ENCODE results near the gene JUNB. TPM values are rescaled to one million over a fixed set of nuclear protein-coding genes. Genes with fewer than 3 reads are reported as not detected.

The JUNB gene
- total and polyA plus RNA-seq, 10 of the 15 experiments (the other 5 are each of a cell fraction or from before 2014, with no cell fraction given) = 0.55 to 144 (median 68.3) TPM

DNA sequence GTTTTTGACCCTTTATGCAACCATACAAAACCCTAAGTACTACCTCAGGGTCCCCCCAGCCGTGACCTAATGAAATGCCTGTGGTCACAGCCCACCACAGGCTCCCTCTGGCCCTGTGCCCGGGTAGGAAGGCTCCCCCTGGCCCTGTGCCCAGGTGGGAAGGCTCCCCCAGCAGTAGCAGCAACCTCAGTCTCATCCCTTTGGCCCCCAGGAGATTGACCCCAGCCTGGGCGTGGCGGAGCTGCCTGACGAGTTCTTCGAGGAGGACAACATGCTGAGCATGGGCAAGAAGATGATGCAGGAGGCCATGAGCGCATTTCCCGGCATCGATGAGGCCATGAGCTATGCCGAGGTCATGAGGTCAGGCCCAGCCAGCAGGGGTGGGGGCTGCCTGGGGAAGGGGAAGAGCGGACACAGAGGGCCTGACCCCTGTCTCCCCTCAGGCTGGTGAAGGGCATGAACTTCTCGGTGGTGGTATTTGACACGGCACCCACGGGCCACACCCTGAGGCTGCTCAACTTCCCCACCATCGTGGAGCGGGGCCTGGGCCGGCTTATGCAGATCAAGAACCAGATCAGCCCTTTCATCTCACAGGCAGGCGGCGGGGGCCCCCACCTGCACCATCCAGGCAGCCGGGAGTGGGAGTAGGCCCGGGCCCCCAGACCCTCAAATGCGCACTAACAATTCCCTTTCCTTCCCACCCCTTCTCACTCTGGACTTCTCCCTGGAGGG lies 46.0 kb upstream of the JUNB start:
- H3K36me3 ChIP-seq (ENCODE audit: control insufficient read depth in 2 of 2, insufficient read depth in 2 of 2, low read length in 1 of 2) = peaks cover 0 to 8% of the 10 kb centered on the region in 2 experiments; a peak in 2 of 4 replicates
- intact Hi-C loops (cut with micrococcal nuclease; ENCODE audit: unreplicated experiment) (no loop called here), in situ Hi-C loops (cut with MboI) (no loop called here)
- no peak overlapping the region for H3K4me2 ChIP-seq (ENCODE audit: control insufficient read depth, insufficient read depth)
- no peak overlapping the region for H2AFZ ChIP-seq (ENCODE audit: control insufficient read depth, low read depth, low read length)
- H3K79me2 ChIP-seq (ENCODE audit: control insufficient read depth, insufficient read depth, low read length) = no peaks in the 10 kb centered on the region
- no peak overlapping the region for H3K27ac ChIP-seq (ENCODE audit: control insufficient read depth, insufficient read depth)
- DNase-seq (ENCODE audit: low read depth, low spot score) (no peak), FAIRE-seq (no peak), ATAC-seq (no peak)
- peaks cover 11% of the 10 kb centered on the region; the same call in 1 of the 3 replicates for H3K9me3 ChIP-seq (replicated peaks; ENCODE audit: control insufficient read depth, insufficient read depth, low read length)
- H3K9ac ChIP-seq (ENCODE audit: control insufficient read depth, insufficient read depth, low read length) = no peak overlapping the region
- WGBS (ENCODE audit: insufficient coverage, insufficient replicate concordance, low lambda C conversion rate, missing lambda C conversion rate) = 95% methylated on average over 22 of the region's 22 CpGs
- ChIA-PET SMC1A (ENCODE audit: uncharacterized antibody, unreplicated experiment) (no interaction called here), POLR2A (no interaction called here), CTCF (no interaction called here), RAD21 (ENCODE audit: unreplicated experiment) (no interaction called here)
- no TSS peak for BruUV-seq (replicated peaks)
- no peaks in the 10 kb centered on the region for H3K4me1 ChIP-seq (ENCODE audit: control insufficient read depth, insufficient read depth, low read length)
- H3K27me3 ChIP-seq (replicated peaks in 1 of 2; ENCODE audit: control insufficient read depth in 2 of 2, insufficient read depth in 2 of 2, low read length in 1 of 2) = no peaks in the 10 kb centered on the region
- no peak for TF ChIP-seq PML (IDR thresholded peaks at IDR 0.05; ENCODE audit: low read length)
- TF ChIP-seq CBFB (IDR thresholded peaks at IDR 0.05; ENCODE audit: low read depth) = no peak
- no peak for TF ChIP-seq NR2F1 (conservative IDR thresholded peaks at IDR 0.05)
- TF ChIP-seq, protein P1, sequence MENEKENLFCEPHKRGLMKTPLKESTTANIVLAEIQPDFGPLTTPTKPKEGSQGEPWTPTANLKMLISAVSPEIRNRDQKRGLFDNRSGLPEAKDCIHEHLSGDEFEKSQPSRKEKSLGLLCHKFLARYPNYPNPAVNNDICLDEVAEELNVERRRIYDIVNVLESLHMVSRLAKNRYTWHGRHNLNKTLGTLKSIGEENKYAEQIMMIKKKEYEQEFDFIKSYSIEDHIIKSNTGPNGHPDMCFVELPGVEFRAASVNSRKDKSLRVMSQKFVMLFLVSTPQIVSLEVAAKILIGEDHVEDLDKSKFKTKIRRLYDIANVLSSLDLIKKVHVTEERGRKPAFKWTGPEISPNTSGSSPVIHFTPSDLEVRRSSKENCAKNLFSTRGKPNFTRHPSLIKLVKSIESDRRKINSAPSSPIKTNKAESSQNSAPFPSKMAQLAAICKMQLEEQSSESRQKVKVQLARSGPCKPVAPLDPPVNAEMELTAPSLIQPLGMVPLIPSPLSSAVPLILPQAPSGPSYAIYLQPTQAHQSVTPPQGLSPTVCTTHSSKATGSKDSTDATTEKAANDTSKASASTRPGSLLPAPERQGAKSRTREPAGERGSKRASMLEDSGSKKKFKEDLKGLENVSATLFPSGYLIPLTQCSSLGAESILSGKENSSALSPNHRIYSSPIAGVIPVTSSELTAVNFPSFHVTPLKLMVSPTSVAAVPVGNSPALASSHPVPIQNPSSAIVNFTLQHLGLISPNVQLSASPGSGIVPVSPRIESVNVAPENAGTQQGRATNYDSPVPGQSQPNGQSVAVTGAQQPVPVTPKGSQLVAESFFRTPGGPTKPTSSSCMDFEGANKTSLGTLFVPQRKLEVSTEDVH (IDR thresholded peaks at IDR 0.05; ENCODE audit: low read depth, partially characterized antibody) = no peak
- TF ChIP-seq IRF4 (IDR thresholded peaks at IDR 0.05; ENCODE audit: low read depth, low read length) = no peak
- TF ChIP-seq RUNX3 (IDR thresholded peaks at IDR 0.05; ENCODE audit: low read length) = no peak
- no peak for TF ChIP-seq BACH1 (IDR thresholded peaks at IDR 0.05; ENCODE audit: borderline replicate concordance)
- TF ChIP-seq POLR2AphosphoS5 (IDR thresholded peaks at IDR 0.05; ENCODE audit: low read length) = no peak
- no peaks in the 10 kb centered on the region for H4K20me1 ChIP-seq (ENCODE audit: control insufficient read depth, insufficient read depth)
- H3K4me3 ChIP-seq = no peak overlapping the region

All from GM12878 (cell line).